Breast epithelium (tissue), 3 donors: ENCODE measurements around the gene MBOAT1.

ENCODE experiments used
- POLR2A ChIP-seq: fragments of 450-650 bp; IDR thresholded peaks from one replicate; pipeline ENCODE4 v1.6.1; 2016; ENCODE audit warnings: antibody characterized with exemption, mild to moderate bottlenecking, moderate library complexity
- POLR2AphosphoS5 ChIP-seq, 3 donors: sonication (generic); formaldehyde crosslinking; IDR thresholded peaks; one replicate each; pipeline ENCODE4 v1.6.1; 2017; ENCODE audit warnings: antibody characterized with exemption in 3 of 3
- TF ChIP-seq, protein P1 (sequence below), 3 donors: fragments of 450-650 bp; IDR thresholded peaks; one replicate each; pipeline ENCODE4 v1.5.1; 2016 to 2017; ENCODE audit warnings: antibody characterized with exemption in 3 of 3, mild to moderate bottlenecking in 3 of 3, moderate library complexity in 3 of 3

DNA sequence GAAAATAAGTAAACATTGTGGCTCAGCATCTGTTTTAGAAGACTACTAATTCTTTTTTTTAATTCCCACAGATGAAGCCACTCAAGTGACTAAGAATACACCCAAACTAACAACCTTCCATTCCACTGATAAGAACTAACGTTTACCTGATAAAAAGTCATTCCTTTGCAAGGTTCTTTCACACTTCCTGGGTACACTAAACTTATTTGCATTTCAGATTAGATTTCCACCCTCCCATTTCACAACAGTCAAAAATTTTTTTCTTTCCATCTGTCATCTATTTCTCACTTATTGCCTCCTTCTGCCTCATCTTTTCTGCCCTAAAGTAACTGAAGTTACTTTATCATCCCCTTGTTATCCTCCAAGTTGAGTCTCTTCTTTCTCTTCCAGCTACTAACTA, 20.3 kb downstream of the MBOAT1 start:
- TF ChIP-seq, protein P1, sequence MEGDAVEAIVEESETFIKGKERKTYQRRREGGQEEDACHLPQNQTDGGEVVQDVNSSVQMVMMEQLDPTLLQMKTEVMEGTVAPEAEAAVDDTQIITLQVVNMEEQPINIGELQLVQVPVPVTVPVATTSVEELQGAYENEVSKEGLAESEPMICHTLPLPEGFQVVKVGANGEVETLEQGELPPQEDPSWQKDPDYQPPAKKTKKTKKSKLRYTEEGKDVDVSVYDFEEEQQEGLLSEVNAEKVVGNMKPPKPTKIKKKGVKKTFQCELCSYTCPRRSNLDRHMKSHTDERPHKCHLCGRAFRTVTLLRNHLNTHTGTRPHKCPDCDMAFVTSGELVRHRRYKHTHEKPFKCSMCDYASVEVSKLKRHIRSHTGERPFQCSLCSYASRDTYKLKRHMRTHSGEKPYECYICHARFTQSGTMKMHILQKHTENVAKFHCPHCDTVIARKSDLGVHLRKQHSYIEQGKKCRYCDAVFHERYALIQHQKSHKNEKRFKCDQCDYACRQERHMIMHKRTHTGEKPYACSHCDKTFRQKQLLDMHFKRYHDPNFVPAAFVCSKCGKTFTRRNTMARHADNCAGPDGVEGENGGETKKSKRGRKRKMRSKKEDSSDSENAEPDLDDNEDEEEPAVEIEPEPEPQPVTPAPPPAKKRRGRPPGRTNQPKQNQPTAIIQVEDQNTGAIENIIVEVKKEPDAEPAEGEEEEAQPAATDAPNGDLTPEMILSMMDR (IDR thresholded peaks at IDR 0.05), result no peak
- TF ChIP-seq POLR2AphosphoS5 (IDR thresholded peaks at IDR 0.05), result no peak
- TF ChIP-seq POLR2A, result no peak
